A673 (cell line): ENCODE data around the gene ZNF555. TPM values are rescaled to one million over a fixed set of nuclear protein-coding genes. Genes with fewer than 3 reads are reported as not detected.

Source experiments
- BruUV-seq: library from RNA; stranded (reverse); fragments of 400-500 nt; replicated peaks from 2 replicates; lab custom pipeline; 2021; lab: Mats Ljungman, UMichigan
- CTCF ChIA-PET: fragments of 300-600 bp; sonication (Branson Sonifier 250); formaldehyde crosslinking; loops from one replicate; lab custom pipeline; 2022; ENCODE audit warnings: antibody characterized with exemption; lab: Charles Lee
- POLR2A ChIA-PET: fragments of 300-600 bp; sonication (Branson Sonifier 250); formaldehyde crosslinking; loops from one replicate; lab custom pipeline; 2022; ENCODE audit warnings: antibody characterized with exemption; ENCODE audit not compliant: low non-redundant PET; lab: Charles Lee
- DNase-seq: peaks from one replicate; pipeline ENCODE4 v3.0.0-alpha.2; 2015; ENCODE audit warnings: low spot score
- H3K27ac ChIP-seq: fragments of 200-600 bp; sonication (generic); 2 replicates; pipeline ENCODE4 v1.5.1; 2016; ENCODE audit warnings: mixed run types, low read depth, mild to moderate bottlenecking, mixed read lengths, antibody characterized with exemption, low read length; ENCODE audit not compliant: poor library complexity, severe bottlenecking
- H3K27me3 ChIP-seq: fragments of 200-600 bp; sonication (generic); replicated peaks from 2 replicates; pipeline ENCODE4 v1.6.1; 2017; ENCODE audit warnings: mixed run types, low read depth, mild to moderate bottlenecking, mixed read lengths, antibody characterized with exemption, low read length; ENCODE audit not compliant: insufficient read depth, poor library complexity
- H3K36me3 ChIP-seq: fragments of 200-600 bp; sonication (generic); 2 replicates; pipeline ENCODE4 v1.6.1; 2016; ENCODE audit warnings: mixed run types, mild to moderate bottlenecking, mixed read lengths, antibody characterized with exemption, low read length; ENCODE audit not compliant: insufficient read depth, poor library complexity, severe bottlenecking
- H3K4me1 ChIP-seq: fragments of 200-600 bp; sonication (generic); 2 replicates; pipeline ENCODE4 v1.6.1; 2017; ENCODE audit warnings: mixed run types, mild to moderate bottlenecking, mixed read lengths, antibody characterized with exemption, low read length; ENCODE audit not compliant: insufficient read depth, poor library complexity, severe bottlenecking
- H3K4me3 ChIP-seq: fragments of 200-600 bp; sonication (generic); 2 replicates; pipeline ENCODE4 v1.5.1; 2016; ENCODE audit warnings: low read depth, mixed run types, mild to moderate bottlenecking, mixed read lengths, low read length; ENCODE audit not compliant: poor library complexity, severe bottlenecking
- H3K9me3 ChIP-seq: fragments of 200-600 bp; sonication (generic); 2 replicates; pipeline ENCODE4 v1.6.1; 2016; ENCODE audit warnings: mixed run types, low read depth, mild to moderate bottlenecking, mixed read lengths, antibody characterized with exemption, low read length; ENCODE audit not compliant: poor library complexity, severe bottlenecking
- EZH2 ChIP-seq: fragments of 200-600 bp; sonication (generic); IDR thresholded peaks from 2 replicates; pipeline ENCODE4 v1.6.1; 2017; ENCODE audit warnings: borderline replicate concordance, low read depth, mild to moderate bottlenecking, mixed read lengths, antibody characterized with exemption, low read length; ENCODE audit not compliant: poor library complexity, severe bottlenecking
- intact Hi-C: fragments of 100-400 bp; cut with micrococcal nuclease; formaldehyde crosslinking; loops from one replicate; pipeline ENCODE4 v1.10.0; 2022; ENCODE audit not compliant: unreplicated experiment
- total RNA-seq: library from RNA; stranded (reverse); gene quantifications from 2 replicates; pipeline ENCODE4 v1.2.3, GENCODE V29; 2021
- TF ChIP-seq, protein P1 (sequence below): fragments of 300-800, 200-600 bp; sonication (generic); conservative IDR thresholded peaks from 2 replicates; pipeline ENCODE4 v1.5.1; 2017; ENCODE audit warnings: low read depth, mild to moderate bottlenecking, antibody characterized with exemption, low read length, moderate library complexity, mixed read lengths

The ZNF555 gene
- total RNA-seq, 1 experiment from 2014 or later, result 4.8 TPM

DNA sequence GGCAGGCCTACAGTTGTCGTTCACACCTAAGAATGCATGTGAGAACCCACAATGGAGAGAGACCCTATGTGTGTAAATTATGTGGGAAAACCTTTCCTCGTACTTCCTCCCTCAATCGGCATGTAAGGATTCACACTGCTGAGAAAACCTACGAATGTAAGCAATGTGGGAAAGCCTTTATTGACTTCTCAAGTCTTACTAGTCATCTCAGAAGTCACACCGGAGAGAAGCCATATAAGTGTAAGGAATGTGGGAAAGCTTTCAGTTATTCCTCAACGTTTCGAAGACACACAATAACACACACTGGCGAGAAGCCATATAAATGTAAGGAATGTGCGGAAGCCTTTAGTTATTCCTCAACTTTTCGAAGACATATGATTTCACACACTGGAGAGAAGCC, 11.3 kb downstream of the ZNF555 start:
- no peak overlapping the region for H3K4me3 ChIP-seq
- BruUV-seq, result no TSS peak
- intact Hi-C loops, result no loop called here
- H3K36me3 ChIP-seq, result peaks cover 29% of the 10 kb centered on the region
- CTCF ChIA-PET, result no interaction called here
- H3K27ac ChIP-seq, result no peak overlapping the region
- POLR2A ChIA-PET, result no interaction called here
- H3K27me3 ChIP-seq, result no peaks in the 10 kb centered on the region
- DNase-seq, result no peak
- H3K9me3 ChIP-seq, result peaks cover 66% of the 10 kb centered on the region
- TF ChIP-seq, protein P1, sequence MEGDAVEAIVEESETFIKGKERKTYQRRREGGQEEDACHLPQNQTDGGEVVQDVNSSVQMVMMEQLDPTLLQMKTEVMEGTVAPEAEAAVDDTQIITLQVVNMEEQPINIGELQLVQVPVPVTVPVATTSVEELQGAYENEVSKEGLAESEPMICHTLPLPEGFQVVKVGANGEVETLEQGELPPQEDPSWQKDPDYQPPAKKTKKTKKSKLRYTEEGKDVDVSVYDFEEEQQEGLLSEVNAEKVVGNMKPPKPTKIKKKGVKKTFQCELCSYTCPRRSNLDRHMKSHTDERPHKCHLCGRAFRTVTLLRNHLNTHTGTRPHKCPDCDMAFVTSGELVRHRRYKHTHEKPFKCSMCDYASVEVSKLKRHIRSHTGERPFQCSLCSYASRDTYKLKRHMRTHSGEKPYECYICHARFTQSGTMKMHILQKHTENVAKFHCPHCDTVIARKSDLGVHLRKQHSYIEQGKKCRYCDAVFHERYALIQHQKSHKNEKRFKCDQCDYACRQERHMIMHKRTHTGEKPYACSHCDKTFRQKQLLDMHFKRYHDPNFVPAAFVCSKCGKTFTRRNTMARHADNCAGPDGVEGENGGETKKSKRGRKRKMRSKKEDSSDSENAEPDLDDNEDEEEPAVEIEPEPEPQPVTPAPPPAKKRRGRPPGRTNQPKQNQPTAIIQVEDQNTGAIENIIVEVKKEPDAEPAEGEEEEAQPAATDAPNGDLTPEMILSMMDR, result no peak
- no peak for TF ChIP-seq EZH2
- H3K4me1 ChIP-seq, result no peaks in the 10 kb centered on the region

DNA sequence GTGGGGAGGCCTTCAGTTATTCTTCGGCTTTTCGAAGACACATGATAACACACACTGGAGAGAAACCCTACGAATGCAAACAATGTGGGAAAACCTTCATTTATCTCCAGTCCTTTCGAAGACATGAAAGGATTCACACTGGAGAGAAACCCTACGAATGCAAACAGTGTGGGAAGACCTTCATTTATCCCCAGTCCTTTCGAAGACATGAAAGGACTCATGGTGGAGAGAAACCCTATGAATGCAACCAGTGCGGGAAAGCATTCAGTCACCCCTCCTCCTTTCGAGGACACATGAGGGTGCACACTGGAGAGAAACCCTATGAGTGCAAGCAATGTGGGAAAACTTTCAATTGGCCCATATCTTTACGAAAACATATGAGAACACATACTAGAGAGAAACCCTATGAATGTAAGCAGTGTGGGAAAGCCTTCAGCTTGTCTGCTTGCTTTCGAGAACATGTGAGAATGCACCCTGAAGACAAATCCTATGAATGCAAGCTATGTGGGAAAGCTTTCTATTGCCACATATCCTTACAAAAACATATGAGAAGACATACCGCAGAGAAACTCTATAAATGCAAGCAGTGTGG, 11.8 kb downstream of the ZNF555 start:
- no peaks in the 10 kb centered on the region for H3K27me3 ChIP-seq
- no peak overlapping the region for H3K27ac ChIP-seq
- ChIA-PET POLR2A (no interaction called here), CTCF (no interaction called here)
- no peak for DNase-seq
- TF ChIP-seq, protein P1, result no peak
- no peak for TF ChIP-seq EZH2
- intact Hi-C loops, result no loop called here
- H3K9me3 ChIP-seq, result peaks cover 66% of the 10 kb centered on the region
- no peak overlapping the region for H3K4me3 ChIP-seq
- no TSS peak for BruUV-seq
- H3K4me1 ChIP-seq, result no peaks in the 10 kb centered on the region
- peaks cover 29% of the 10 kb centered on the region for H3K36me3 ChIP-seq

DNA sequence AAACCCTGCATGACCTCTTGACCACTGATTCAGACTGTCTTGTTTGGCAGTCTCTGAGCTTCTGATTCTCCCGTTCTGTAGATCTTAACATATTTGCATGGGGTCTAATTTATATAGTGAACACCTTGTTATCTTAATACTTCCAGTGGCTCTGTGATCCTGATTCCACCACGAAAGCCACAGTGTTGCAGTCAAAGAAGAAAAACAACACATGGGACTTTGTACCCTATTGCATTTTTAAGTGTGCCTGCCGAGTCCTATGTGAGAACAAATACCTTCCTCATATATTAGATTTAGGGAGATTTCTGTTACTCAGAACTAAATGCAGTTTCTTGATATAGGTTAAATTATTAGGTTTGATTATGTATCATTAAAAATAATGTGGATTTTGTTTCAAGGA, 13.6 kb downstream of the ZNF555 start:
- no TSS peak for BruUV-seq
- intact Hi-C loops, result no loop called here
- Histone ChIP-seq H3K27ac (no peak overlapping the region), H3K27me3 (no peaks in the 10 kb centered on the region), H3K4me1 (no peaks in the 10 kb centered on the region), H3K36me3 (peaks cover 29% of the 10 kb centered on the region), H3K9me3 (peaks cover 73% of the 10 kb centered on the region), H3K4me3 (no peak overlapping the region)
- TF ChIP-seq, protein P1, result no peak
- no peak for TF ChIP-seq EZH2
- no peak for DNase-seq
- POLR2A ChIA-PET, result no interaction called here
- CTCF ChIA-PET, result no interaction called here
